Stimulated activated CD8-positive, alpha-beta memory T cell treated with anti-CD3 and anti-CD28 coated beads, Interleukin-2, amount 100 ng/mL, for 48 hours (primary cell): ENCODE results near the gene NR1I3.
A peak's percentile ranks its signal among the peaks of the same experiment; 100 is the strongest.
"Not testable (repeated sequence)": the region's sequence is repeated elsewhere in the genome, so short reads cannot be mapped to it uniquely, and the experiment has no call there.

Experiments
- DNase-seq, 2 donors: peaks; one replicate each; pipeline ENCODE4 v3.0.0-alpha.2; 2020; ENCODE audit warnings: low read depth in 2 of 2

NR1I3 gene, protein sequence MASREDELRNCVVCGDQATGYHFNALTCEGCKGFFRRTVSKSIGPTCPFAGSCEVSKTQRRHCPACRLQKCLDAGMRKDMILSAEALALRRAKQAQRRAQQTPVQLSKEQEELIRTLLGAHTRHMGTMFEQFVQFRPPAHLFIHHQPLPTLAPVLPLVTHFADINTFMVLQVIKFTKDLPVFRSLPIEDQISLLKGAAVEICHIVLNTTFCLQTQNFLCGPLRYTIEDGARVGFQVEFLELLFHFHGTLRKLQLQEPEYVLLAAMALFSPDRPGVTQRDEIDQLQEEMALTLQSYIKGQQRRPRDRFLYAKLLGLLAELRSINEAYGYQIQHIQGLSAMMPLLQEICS

DNA sequence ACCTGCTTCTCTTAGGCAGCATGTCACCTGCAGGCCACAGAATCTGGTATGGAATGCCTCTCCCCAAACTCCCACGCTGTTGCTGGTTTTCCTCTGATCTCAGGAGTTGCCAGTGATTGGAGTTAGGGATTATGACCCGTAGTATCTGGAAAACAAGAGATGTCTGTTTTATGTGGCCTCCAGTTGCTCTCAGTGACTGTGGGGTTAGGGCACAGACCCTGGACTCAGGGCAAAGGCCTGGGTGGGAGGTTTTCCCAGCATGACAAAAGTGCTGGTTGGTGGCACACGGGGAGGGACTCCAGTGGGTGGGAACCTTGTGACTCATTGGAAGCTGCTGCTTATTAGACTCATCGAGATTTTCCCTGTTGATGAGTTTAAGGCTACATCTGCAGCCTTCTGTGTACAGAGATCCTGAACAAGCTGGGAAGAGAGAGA is at the start of gene NR1I3:
Gene NR1I3 (minus strand): TSS at position 165 of the 435 bp plus-strand sequence. CDS start 1,638 bp downstream, outside the sequence.
- no peak for DNase-seq

DNA sequence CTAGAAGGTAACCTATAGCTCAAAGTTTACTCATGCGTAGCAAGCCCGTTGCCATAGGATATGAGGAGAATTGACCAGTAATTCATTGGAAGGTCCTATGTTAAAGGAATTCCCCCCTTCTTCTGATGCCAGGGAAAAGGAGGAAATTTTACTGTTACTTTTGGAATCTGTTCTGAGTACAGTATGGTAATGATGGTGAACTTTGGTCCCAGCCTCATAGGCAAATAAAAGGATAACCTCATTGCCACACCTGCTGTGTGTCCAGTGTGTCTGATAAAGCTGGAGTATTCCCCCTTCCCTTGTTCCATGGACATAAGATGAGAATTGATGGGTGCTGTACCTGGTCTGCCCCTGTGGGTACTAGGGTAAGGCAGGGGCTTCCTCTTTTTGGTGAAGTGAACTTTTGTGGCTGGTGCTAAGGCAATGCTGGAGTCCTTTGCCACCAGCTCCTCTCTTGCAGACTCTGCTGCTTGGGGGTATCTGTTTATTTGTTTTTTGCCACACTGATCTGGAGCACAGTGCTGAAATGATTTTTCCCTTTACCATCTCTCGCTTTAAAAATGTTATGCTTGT is 49.6 kb upstream of the NR1I3 start:
- no peak for DNase-seq

DNA sequence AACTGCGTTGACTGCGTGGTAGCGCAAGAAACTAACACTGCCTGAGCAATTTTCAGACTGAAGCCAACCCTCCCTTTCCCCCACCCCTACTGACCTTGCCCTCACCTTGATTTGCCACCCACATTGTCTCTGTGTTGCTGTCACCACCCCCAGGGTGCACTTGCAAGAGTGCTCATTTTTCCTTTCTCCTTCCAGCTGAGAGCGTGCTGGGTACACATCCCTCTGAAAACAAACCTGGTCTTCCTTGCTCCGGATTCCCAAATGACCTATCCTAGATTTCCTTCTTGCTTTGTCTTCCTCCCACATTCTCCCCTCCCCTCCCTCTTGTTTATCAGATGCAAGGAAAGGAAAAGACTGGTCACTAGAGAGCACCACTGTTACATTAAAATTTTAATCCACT is 47.5 kb upstream of the NR1I3 start:
- no peak for DNase-seq

DNA sequence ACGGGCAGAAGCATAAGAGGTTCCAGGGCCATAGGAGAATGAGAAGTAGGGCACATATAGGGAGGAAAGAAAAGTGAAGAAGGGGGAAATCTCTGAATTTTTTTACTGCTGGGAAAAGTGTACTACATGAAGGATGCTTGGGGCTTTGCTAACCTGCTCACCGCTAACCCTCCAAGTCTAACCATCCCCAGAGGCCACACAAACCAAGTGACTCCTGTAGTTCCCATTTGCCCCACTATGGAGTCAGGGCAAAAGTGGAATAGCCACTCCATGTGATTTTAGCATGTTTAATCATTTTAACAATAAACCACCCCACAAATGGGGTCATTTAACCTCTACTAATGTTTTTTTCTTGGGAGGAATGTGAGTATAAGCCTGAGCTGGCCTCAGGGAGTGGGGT is 47.1 kb upstream of the NR1I3 start:
- DNase-seq: no peak

- DNase-seq: no peak
Observed at GRCh38 chr1:161282991-161283390, 45.0 kb upstream of the NR1I3 start.

- no peak for DNase-seq
Observed at GRCh38 chr1:161274874-161275273, 36.9 kb upstream of the NR1I3 start.

- DNase-seq: no peak
Observed at GRCh38 chr1:161273402-161273801, 35.4 kb upstream of the NR1I3 start.

- no peak for DNase-seq
Observed at GRCh38 chr1:161267321-161267720, 29.3 kb upstream of the NR1I3 start.

DNA sequence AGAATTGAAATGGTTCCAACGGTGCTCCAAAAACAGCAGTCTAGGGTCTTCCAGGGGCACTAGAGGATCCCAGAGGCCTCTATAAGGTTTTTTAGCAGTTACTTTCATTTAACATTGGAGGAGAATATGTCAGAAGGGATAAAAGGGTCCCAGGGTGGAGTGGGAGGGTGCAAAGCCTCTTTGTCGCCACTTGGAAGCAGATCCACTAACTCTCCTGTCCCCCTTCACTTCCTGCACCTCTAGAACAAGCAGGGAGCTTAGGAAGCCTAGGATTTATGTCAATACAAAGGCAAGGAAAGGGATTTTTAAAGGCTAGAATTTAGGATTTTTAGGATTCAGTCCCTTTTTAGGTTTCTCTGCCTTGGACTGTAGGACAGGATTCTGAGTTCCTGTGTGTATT is 28.8 kb upstream of the NR1I3 start:
- DNase-seq: no peak

DNA sequence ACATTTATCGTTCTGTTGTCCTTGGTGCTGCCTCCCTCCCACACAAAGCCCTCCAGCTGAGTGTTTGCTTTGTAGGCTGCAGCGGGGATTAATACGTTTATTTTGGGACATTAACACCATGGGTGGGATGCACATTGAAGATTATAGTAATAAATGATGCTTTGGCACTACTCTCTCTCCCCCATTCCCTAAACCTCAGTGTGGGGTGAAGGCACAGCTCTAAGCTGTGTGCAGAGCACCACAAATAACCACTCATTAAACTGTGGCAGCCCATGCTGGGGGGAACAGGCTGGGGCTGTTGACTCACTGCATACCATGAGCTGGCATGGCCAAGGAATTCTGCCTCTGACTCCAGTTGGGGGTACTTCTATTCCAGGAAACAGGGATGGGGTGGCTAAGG is 28.2 kb upstream of the NR1I3 start:
- no peak for DNase-seq

DNA sequence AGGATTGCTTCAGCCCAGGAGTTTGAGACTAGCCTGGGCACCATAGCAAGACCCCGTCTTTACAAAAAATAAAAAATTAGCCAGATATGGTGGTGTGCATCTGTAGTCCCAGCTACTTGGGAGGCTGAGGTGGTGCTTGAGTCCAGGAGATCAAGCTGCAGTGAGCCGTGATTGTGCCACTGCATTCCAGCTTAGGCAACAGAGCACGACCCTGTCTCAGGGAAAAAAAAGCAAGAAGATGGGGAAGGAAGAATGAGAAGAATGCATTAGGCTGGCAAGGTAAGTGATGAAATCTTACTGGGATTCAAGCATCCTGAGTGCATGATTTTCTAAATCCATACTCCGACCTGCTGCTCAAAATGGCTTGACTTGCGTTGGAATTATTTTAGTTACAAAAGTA is 27.3 kb upstream of the NR1I3 start:
- no peak for DNase-seq

- no peak for DNase-seq
Observed at GRCh38 chr1:161261261-161262235, 23.5 kb upstream of the NR1I3 start.

DNA sequence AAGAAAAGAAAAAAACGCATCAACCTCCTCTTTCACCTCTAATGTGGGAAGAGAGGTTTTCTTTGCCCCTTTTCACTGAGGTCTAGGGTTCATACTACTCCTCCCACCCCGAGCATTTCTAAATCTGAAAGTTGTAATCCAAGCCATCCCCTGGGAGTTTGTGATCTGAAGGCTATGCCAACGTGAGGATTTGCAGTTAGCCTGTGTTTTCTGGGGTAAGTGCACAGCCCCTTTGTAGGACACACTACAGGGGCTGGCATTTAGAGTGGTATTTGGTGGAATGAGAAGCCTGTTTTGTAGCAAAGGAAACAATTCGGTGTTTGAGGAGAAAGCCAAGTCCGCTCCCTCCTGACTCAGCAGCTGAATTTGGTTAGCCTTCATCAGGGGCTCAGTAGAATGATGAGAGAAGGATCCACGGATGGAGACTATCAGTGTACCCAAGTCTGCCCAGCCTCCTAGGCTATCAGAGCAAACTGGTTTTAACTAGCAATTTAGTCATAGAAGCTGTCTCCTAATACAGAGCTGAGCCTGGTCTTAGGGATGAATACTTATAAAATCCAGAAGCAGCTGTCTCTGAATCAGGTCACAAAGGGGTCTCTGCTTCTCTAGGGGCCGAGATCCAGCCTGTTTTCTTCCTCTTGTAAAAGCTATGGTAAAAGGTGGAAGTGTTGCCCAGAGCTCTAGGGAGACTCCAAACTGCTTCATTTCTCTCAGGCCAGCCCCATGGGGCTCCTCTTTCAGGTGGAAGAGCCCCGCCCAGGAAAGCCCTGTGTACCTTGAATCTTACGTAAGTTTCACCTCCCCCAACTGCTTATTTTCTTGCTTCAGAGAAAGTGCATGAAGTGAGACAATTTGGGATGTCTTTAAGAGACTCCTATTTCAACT is 22.6 kb upstream of the NR1I3 start:
- no peak for DNase-seq

GRCh38 chr1:161259765-161260164 is 21.8 kb upstream of the NR1I3 start:
- DNase-seq: no peak

- no peak for DNase-seq
Observed at GRCh38 chr1:161259345-161259702, 21.3 kb upstream of the NR1I3 start.

GRCh38 chr1:161258439-161259344 is 20.7 kb upstream of the NR1I3 start, which contains the start of gene PCP4L1:
TSS of gene PCP4L1 (plus strand) at chr1:161258745. CDS start at chr1:161258975, 230 bp downstream.
- peak in 1 of 2 donors; percentile 6 for DNase-seq

- DNase-seq: not testable (repeated sequence)
Observed at GRCh38 chr1:161257109-161257508, 19.1 kb upstream of the NR1I3 start.

DNA sequence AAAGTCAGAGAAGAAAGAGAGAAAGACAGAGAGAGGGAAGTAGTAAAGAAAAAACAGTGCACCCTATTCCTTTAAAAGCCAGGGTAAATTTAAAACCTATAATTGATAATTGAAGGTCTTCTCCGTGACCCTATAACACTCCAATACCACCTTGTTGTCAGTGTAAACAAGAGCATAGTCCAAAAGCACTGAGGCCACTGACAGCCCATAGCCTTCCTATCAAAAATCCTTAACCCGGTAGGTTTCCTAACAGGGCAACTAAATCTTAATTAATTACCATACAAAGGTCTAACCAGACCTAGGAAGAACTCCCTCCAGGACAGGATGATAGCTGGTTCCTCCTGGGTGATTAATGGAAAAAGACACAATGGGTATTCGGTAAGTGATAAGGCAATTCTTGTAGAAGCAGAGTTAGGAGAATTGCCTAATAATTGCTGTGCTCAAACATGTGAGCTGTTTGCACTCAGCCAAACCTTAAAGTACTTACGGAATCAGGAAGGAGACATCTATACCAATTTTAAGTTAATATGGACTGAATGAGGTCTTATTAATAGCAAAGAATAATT is 18.0 kb upstream of the NR1I3 start:
- not testable (repeated sequence) for DNase-seq

- DNase-seq: not testable (repeated sequence)
Observed at GRCh38 chr1:161255302-161255701, 17.3 kb upstream of the NR1I3 start.

DNA sequence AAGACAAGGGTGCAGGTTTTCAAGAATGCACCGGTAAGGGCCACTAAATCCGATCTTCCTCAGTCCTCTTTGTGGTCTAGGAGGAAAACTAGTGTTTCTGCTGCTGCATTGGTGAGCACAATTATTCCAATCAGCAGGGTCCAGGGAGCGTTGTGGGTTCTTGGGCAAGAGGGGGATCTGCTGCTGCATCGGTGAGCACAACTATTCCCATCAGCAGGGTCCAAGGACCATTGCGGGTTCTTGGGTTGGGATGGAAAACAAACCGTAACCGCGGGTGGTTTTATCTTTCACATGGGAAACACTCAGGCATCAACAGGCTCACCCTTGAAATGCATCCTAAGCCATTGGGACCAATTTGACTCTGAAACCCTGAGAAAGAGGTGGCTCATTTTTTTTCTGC is 13.6 kb upstream of the NR1I3 start:
- no peak for DNase-seq
